Measurements from ENCODE around the gene C9orf43.

C9orf43 gene

GRCh38 chr9:113446323-113446740 lies 35.8 kb downstream of the C9orf43 start:
- Histone ChIP-seq H2AFZ (ENCODE audit: insufficient read depth, low read length, poor library complexity) (no peak overlapping the region), H3K4me3 (ENCODE audit: low read depth, low read length) (no peak overlapping the region), H3K9ac (ENCODE audit: low read length) (no peak overlapping the region), H3K9me3 (ENCODE audit: insufficient read depth, low read depth, low read length) (no peaks in the 10 kb centered on the region), H3K18ac (ENCODE audit: low read length) (no peak overlapping the region), H3K4me1 (ENCODE audit: control insufficient read depth in 1 of 2, insufficient read depth in 2 of 2, low read length in 2 of 2) (no peaks in the 10 kb centered on the region), H4K12ac (ENCODE audit: low read depth, low read length) (no peak overlapping the region), H4K91ac (ENCODE audit: low read depth, low read length) (peak overlapping the region; percentile 68), H3K36me3 (ENCODE audit: control insufficient read depth in 1 of 2, insufficient read depth in 2 of 2, low read length in 2 of 2) (no peaks in the 10 kb centered on the region), H3K27me3 (ENCODE audit: insufficient read depth, low read length) (no peaks in the 10 kb centered on the region), H3K79me2 (ENCODE audit: control insufficient read depth, insufficient read depth, low read length, poor library complexity) (no peaks in the 10 kb centered on the region), H2AK5ac (ENCODE audit: low read length) (peak overlapping the region; percentile 54), H4K8ac (ENCODE audit: low read depth, low read length) (peak overlapping the region; percentile 19), H3K14ac (ENCODE audit: low read length) (no peak overlapping the region), H2BK12ac (ENCODE audit: low read length) (peak overlapping the region; percentile 95), H2BK120ac (ENCODE audit: insufficient read depth, low read length, poor library complexity) (peak overlapping the region; percentile 43), H3K23ac (ENCODE audit: low read length) (no peak overlapping the region), H2BK5ac (ENCODE audit: low read depth, low read length, poor library complexity) (no peak overlapping the region), H3K27ac (ENCODE audit: low read depth, low read length) (no peak overlapping the region), H3K4me2 (ENCODE audit: low read length) (no peak overlapping the region), H3K79me1 (ENCODE audit: low read length) (peaks cover 8% of the 10 kb centered on the region), H3K4ac (ENCODE audit: low read depth, low read length) (no peak overlapping the region)
- no CpG with 5 or more reads among the region's 3 CpGs for whole genome bisulfite sequencing (ENCODE audit: extremely low coverage, insufficient coverage, insufficient read length)
- peak in 1 of 2 donors; percentile 74 for DNase-seq

GRCh38 chr9:113449376-113449775 lies 38.8 kb downstream of the C9orf43 start:
- Histone ChIP-seq H3K79me2 (ENCODE audit: control insufficient read depth, insufficient read depth, low read length, poor library complexity) (peaks cover 4% of the 10 kb centered on the region), H3K14ac (ENCODE audit: low read length) (no peak overlapping the region), H3K4ac (ENCODE audit: low read depth, low read length) (no peak overlapping the region), H3K9me3 (ENCODE audit: insufficient read depth, low read depth, low read length) (no peaks in the 10 kb centered on the region), H2BK120ac (ENCODE audit: insufficient read depth, low read length, poor library complexity) (no peak overlapping the region), H4K12ac (ENCODE audit: low read depth, low read length) (no peak overlapping the region), H4K91ac (ENCODE audit: low read depth, low read length) (no peak overlapping the region), H3K79me1 (ENCODE audit: low read length) (peaks cover 13% of the 10 kb centered on the region), H2BK12ac (ENCODE audit: low read length) (no peak overlapping the region), H2AK5ac (ENCODE audit: low read length) (no peak overlapping the region), H3K27ac (ENCODE audit: low read depth, low read length) (no peak overlapping the region), H3K4me2 (ENCODE audit: low read length) (no peak overlapping the region), H3K4me3 (ENCODE audit: low read depth, low read length) (no peak overlapping the region), H3K4me1 (ENCODE audit: control insufficient read depth in 1 of 2, insufficient read depth in 2 of 2, low read length in 2 of 2) (peaks cover 0 to 4% of the 10 kb centered on the region in 2 experiments), H3K9ac (ENCODE audit: low read length) (no peak overlapping the region), H3K36me3 (ENCODE audit: control insufficient read depth in 1 of 2, insufficient read depth in 2 of 2, low read length in 2 of 2) (no peaks in the 10 kb centered on the region), H4K8ac (ENCODE audit: low read depth, low read length) (no peak overlapping the region), H2AFZ (ENCODE audit: insufficient read depth, low read length, poor library complexity) (no peak overlapping the region), H3K18ac (ENCODE audit: low read length) (no peak overlapping the region), H2BK5ac (ENCODE audit: low read depth, low read length, poor library complexity) (no peak overlapping the region), H3K23ac (ENCODE audit: low read length) (no peak overlapping the region), H3K27me3 (ENCODE audit: insufficient read depth, low read length) (no peaks in the 10 kb centered on the region)
- no CpG with 5 or more reads among the region's 2 CpGs for WGBS (ENCODE audit: extremely low coverage, insufficient coverage, insufficient read length)
- DNase-seq, result no peak

- no peak overlapping the region for H2AK5ac ChIP-seq (ENCODE audit: low read length)
- no peak for DNase-seq
- H4K91ac ChIP-seq (ENCODE audit: low read depth, low read length), result peak overlapping the region; percentile 51
- no peak overlapping the region for H4K8ac ChIP-seq (ENCODE audit: low read depth, low read length)
- no peak overlapping the region for H3K14ac ChIP-seq (ENCODE audit: low read length)
- peaks cover 8 to 12% of the 10 kb centered on the region in 2 experiments for H3K4me1 ChIP-seq (ENCODE audit: control insufficient read depth in 1 of 2, insufficient read depth in 2 of 2, low read length in 2 of 2)
- no peak overlapping the region for H3K18ac ChIP-seq (ENCODE audit: low read length)
- no peaks in the 10 kb centered on the region for H3K36me3 ChIP-seq (ENCODE audit: control insufficient read depth in 1 of 2, insufficient read depth in 2 of 2, low read length in 2 of 2)
- H2BK120ac ChIP-seq (ENCODE audit: insufficient read depth, low read length, poor library complexity), result no peak overlapping the region
- H3K79me1 ChIP-seq (ENCODE audit: low read length), result peaks cover 28% of the 10 kb centered on the region
- no peak overlapping the region for H3K4me2 ChIP-seq (ENCODE audit: low read length)
- no peak overlapping the region for H3K4ac ChIP-seq (ENCODE audit: low read depth, low read length)
- no peaks in the 10 kb centered on the region for H3K9me3 ChIP-seq (ENCODE audit: insufficient read depth, low read depth, low read length)
- H3K4me3 ChIP-seq (ENCODE audit: low read depth, low read length), result no peak overlapping the region
- no peak overlapping the region for H3K9ac ChIP-seq (ENCODE audit: low read length)
- no peak overlapping the region for H4K12ac ChIP-seq (ENCODE audit: low read depth, low read length)
- no peak overlapping the region for H3K27ac ChIP-seq (ENCODE audit: low read depth, low read length)
- H2BK12ac ChIP-seq (ENCODE audit: low read length), result peak overlapping the region; percentile 63
- no peak overlapping the region for H2AFZ ChIP-seq (ENCODE audit: insufficient read depth, low read length, poor library complexity)
- H3K27me3 ChIP-seq (ENCODE audit: insufficient read depth, low read length), result no peaks in the 10 kb centered on the region
- H2BK5ac ChIP-seq (ENCODE audit: low read depth, low read length, poor library complexity), result no peak overlapping the region
- no peak overlapping the region for H3K23ac ChIP-seq (ENCODE audit: low read length)
- peaks cover 7% of the 10 kb centered on the region for H3K79me2 ChIP-seq (ENCODE audit: control insufficient read depth, insufficient read depth, low read length, poor library complexity)
- no CpG with 5 or more reads among the region's 4 CpGs for WGBS (ENCODE audit: extremely low coverage, insufficient coverage, insufficient read length)
Measured at GRCh38 chr9:113452113-113452605, 41.6 kb downstream of the C9orf43 start.

GRCh38 chr9:113454914-113455761 lies 44.6 kb downstream of the C9orf43 start:
- WGBS (ENCODE audit: extremely low coverage, insufficient coverage, insufficient read length), result no CpG with 5 or more reads among the region's 5 CpGs
- Histone ChIP-seq H3K4me1 (ENCODE audit: control insufficient read depth in 1 of 2, insufficient read depth in 2 of 2, low read length in 2 of 2) (peaks cover 8 to 12% of the 10 kb centered on the region in 2 experiments), H4K8ac (ENCODE audit: low read depth, low read length) (peak overlapping the region; percentile 91), H3K4ac (ENCODE audit: low read depth, low read length) (peak overlapping the region; percentile 61), H3K14ac (ENCODE audit: low read length) (peak overlapping the region; percentile 88), H2AK5ac (ENCODE audit: low read length) (peak overlapping the region; percentile 98), H3K18ac (ENCODE audit: low read length) (peak overlapping the region; percentile 97), H4K12ac (ENCODE audit: low read depth, low read length) (peak overlapping the region; percentile 24), H3K27me3 (ENCODE audit: insufficient read depth, low read length) (no peaks in the 10 kb centered on the region), H3K4me3 (ENCODE audit: low read depth, low read length) (no peak overlapping the region), H3K23ac (ENCODE audit: low read length) (peak overlapping the region; percentile 60), H2AFZ (ENCODE audit: insufficient read depth, low read length, poor library complexity) (peak overlapping the region; percentile 38), H3K9ac (ENCODE audit: low read length) (peak overlapping the region; percentile 50), H3K36me3 (ENCODE audit: control insufficient read depth in 1 of 2, insufficient read depth in 2 of 2, low read length in 2 of 2) (no peaks in the 10 kb centered on the region), H3K79me1 (ENCODE audit: low read length) (peaks cover 27% of the 10 kb centered on the region), H3K9me3 (ENCODE audit: insufficient read depth, low read depth, low read length) (no peaks in the 10 kb centered on the region), H2BK12ac (ENCODE audit: low read length) (peak overlapping the region; percentile 88), H4K91ac (ENCODE audit: low read depth, low read length) (peak overlapping the region; percentile 99), H2BK5ac (ENCODE audit: low read depth, low read length, poor library complexity) (peak overlapping the region; percentile 100), H2BK120ac (ENCODE audit: insufficient read depth, low read length, poor library complexity) (peak overlapping the region; percentile 98), H3K79me2 (ENCODE audit: control insufficient read depth, insufficient read depth, low read length, poor library complexity) (peaks cover 7% of the 10 kb centered on the region), H3K4me2 (ENCODE audit: low read length) (peak overlapping the region; percentile 48), H3K27ac (ENCODE audit: low read depth, low read length) (peak overlapping the region; percentile 100)
- peak; percentile 75 to 89 for DNase-seq
